Measurements from ENCODE around the gene APBB2. TPM values are rescaled to one million over a fixed set of nuclear protein-coding genes. Genes with fewer than 3 reads are reported as not detected.

Gene APBB2
- total and polyA plus RNA-seq, 10 of the 15 experiments (the other 5 are each of a cell fraction or from before 2014, with no cell fraction given), result 2.7 to 24.6 (median 19.0) TPM

DNA sequence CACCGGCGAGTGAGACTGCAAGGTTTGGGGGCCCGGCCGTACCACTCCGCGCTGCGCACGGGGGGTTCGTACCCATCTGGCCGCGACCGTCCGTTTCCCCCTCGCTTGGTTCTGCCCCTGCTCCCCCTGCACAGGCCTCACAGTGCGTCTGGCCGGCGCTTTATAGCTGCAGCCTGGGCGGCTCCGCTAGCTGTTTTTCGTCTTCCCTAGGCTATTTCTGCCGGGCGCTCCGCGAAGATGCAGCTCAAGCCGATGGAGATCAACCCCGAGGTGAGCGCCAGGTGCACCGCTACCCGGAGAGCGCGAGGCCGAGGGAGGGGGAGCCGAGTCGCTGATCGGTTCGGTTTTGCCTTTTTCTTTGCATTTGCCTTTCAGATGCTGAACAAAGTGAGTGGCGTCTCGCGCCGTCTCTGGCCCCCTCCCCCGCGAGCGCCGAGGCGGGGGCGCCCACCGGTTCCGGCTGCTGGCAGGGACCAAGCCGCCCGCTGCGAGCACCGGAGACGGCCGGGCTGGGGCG, 42.5 kb upstream of the APBB2 start, which contains the start of gene UCHL1:
TSS of gene UCHL1 (plus strand) at position 189 of the 517 bp plus-strand sequence. CDS start at position 238, 49 bp downstream.
- RAD21 ChIA-PET (ENCODE audit: unreplicated experiment), result no interaction called here
- intact Hi-C loops (cut with micrococcal nuclease; ENCODE audit: unreplicated experiment) (no loop called here), in situ Hi-C loops (cut with MboI) (no loop called here)
- no peak within 1 kb of the TSS for H3K27ac ChIP-seq (ENCODE audit: control insufficient read depth, insufficient read depth)
- H3K4me3 ChIP-seq, result peak within 1 kb of the TSS; percentile 67
- SMC1A ChIA-PET (ENCODE audit: uncharacterized antibody, unreplicated experiment), result no interaction called here
- POLR2A ChIA-PET, result interaction anchor here (0.5 kb wide), 1 partner anchor 20 kb away, joined by 4 read pairs; no protein-coding TSS in a partner anchor
- WGBS (ENCODE audit: insufficient coverage, insufficient replicate concordance, low lambda C conversion rate, missing lambda C conversion rate), result 8% methylated on average over 55 of the region's 55 CpGs
- no peaks in the 10 kb centered on the region for H3K79me2 ChIP-seq (ENCODE audit: control insufficient read depth, insufficient read depth, low read length)
- no peaks in the 10 kb centered on the region for H3K9me3 ChIP-seq (replicated peaks; ENCODE audit: control insufficient read depth, insufficient read depth, low read length)
- DNase-seq (ENCODE audit: low read depth, low spot score), result no peak
- ATAC-seq, result no peak; the same call in 2 of the 3 replicates
- peaks cover 3% of the 10 kb centered on the region; the same call in 1 of the 2 replicates for H3K4me1 ChIP-seq (ENCODE audit: control insufficient read depth, insufficient read depth, low read length)
- FAIRE-seq, result no peak
- H3K27me3 ChIP-seq (replicated peaks in 1 of 2; ENCODE audit: control insufficient read depth in 2 of 2, insufficient read depth in 2 of 2, low read length in 1 of 2), result peaks cover 1 to 11% of the 10 kb centered on the region in 2 experiments
- BruUV-seq (replicated peaks), result no TSS peak
- CTCF ChIA-PET, result interaction anchor here (1.3 kb wide), 1 partner anchor 329 kb away, joined by 3 read pairs; no protein-coding TSS in a partner anchor
- no peaks in the 10 kb centered on the region for H4K20me1 ChIP-seq (ENCODE audit: control insufficient read depth, insufficient read depth)
- H3K36me3 ChIP-seq (ENCODE audit: control insufficient read depth in 2 of 2, insufficient read depth in 2 of 2, low read length in 1 of 2), result no peaks in the 10 kb centered on the region
- H3K9ac ChIP-seq (ENCODE audit: control insufficient read depth, insufficient read depth, low read length), result peak within 1 kb of the TSS; percentile 58; the same call in 1 of the 2 replicates
- H3K4me2 ChIP-seq (ENCODE audit: control insufficient read depth, insufficient read depth), result peak within 1 kb of the TSS; percentile 52
- peak within 1 kb of the TSS; percentile 68 for H2AFZ ChIP-seq (ENCODE audit: control insufficient read depth, low read depth, low read length)
- TF ChIP-seq, protein P1, sequence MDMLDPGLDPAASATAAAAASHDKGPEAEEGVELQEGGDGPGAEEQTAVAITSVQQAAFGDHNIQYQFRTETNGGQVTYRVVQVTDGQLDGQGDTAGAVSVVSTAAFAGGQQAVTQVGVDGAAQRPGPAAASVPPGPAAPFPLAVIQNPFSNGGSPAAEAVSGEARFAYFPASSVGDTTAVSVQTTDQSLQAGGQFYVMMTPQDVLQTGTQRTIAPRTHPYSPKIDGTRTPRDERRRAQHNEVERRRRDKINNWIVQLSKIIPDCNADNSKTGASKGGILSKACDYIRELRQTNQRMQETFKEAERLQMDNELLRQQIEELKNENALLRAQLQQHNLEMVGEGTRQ (IDR thresholded peaks at IDR 0.05; ENCODE audit: borderline replicate concordance, low read depth, low read length), result no peak
- no peak for TF ChIP-seq JUNB (IDR thresholded peaks at IDR 0.05)
- no peak for TF ChIP-seq JUND (IDR thresholded peaks at IDR 0.05; ENCODE audit: low read depth, low read length)
- TF ChIP-seq NFYB (IDR thresholded peaks at IDR 0.05; ENCODE audit: insufficient read depth, low read depth, low read length), result no peak
- no peak for TF ChIP-seq ZNF24 (IDR thresholded peaks at IDR 0.05)
- peak; percentile 86 for TF ChIP-seq POLR2A (IDR thresholded peaks at IDR 0.05; ENCODE audit: low read depth, low read length)
- peak; percentile 32; the same call in 1 of the 2 replicates for TF ChIP-seq TAF1 (IDR thresholded peaks at IDR 0.05; ENCODE audit: borderline replicate concordance, low read depth, low read length)
- no peak for TF ChIP-seq DPF2 (IDR thresholded peaks at IDR 0.05)
- TF ChIP-seq, protein P2, sequence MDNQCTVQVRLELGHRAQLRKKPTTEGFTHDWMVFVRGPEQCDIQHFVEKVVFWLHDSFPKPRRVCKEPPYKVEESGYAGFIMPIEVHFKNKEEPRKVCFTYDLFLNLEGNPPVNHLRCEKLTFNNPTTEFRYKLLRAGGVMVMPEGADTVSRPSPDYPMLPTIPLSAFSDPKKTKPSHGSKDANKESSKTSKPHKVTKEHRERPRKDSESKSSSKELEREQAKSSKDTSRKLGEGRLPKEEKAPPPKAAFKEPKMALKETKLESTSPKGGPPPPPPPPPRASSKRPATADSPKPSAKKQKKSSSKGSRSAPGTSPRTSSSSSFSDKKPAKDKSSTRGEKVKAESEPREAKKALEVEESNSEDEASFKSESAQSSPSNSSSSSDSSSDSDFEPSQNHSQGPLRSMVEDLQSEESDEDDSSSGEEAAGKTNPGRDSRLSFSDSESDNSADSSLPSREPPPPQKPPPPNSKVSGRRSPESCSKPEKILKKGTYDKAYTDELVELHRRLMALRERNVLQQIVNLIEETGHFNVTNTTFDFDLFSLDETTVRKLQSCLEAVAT (IDR thresholded peaks at IDR 0.05), result no peak
- TF ChIP-seq NR2C2 (IDR thresholded peaks at IDR 0.05; ENCODE audit: borderline replicate concordance, control insufficient read depth, insufficient read length, low read depth), result no peak
- TF ChIP-seq KLF5 (IDR thresholded peaks at IDR 0.05; ENCODE audit: partially characterized antibody), result no peak
- no peak for TF ChIP-seq MEF2B (IDR thresholded peaks at IDR 0.05; ENCODE audit: partially characterized antibody, poor library complexity, severe bottlenecking)
- TF ChIP-seq BMI1 (IDR thresholded peaks at IDR 0.05; ENCODE audit: borderline replicate concordance), result no peak
- TF ChIP-seq ASH2L (IDR thresholded peaks at IDR 0.05; ENCODE audit: borderline replicate concordance, low read depth), result no peak
- TF ChIP-seq MTA2 (IDR thresholded peaks at IDR 0.05; ENCODE audit: low read depth), result no peak
- no peak for TF ChIP-seq IRF4 (IDR thresholded peaks at IDR 0.05; ENCODE audit: low read depth, low read length)
- TF ChIP-seq ETV6 (conservative IDR thresholded peaks at IDR 0.05 in 1 of 2, IDR thresholded peaks at IDR 0.05 in 1 of 2; ENCODE audit: borderline replicate concordance in 1 of 2, low read depth in 1 of 2), result no peak
- no peak for TF ChIP-seq LARP7 (IDR thresholded peaks at IDR 0.05)
- TF ChIP-seq, protein P3, sequence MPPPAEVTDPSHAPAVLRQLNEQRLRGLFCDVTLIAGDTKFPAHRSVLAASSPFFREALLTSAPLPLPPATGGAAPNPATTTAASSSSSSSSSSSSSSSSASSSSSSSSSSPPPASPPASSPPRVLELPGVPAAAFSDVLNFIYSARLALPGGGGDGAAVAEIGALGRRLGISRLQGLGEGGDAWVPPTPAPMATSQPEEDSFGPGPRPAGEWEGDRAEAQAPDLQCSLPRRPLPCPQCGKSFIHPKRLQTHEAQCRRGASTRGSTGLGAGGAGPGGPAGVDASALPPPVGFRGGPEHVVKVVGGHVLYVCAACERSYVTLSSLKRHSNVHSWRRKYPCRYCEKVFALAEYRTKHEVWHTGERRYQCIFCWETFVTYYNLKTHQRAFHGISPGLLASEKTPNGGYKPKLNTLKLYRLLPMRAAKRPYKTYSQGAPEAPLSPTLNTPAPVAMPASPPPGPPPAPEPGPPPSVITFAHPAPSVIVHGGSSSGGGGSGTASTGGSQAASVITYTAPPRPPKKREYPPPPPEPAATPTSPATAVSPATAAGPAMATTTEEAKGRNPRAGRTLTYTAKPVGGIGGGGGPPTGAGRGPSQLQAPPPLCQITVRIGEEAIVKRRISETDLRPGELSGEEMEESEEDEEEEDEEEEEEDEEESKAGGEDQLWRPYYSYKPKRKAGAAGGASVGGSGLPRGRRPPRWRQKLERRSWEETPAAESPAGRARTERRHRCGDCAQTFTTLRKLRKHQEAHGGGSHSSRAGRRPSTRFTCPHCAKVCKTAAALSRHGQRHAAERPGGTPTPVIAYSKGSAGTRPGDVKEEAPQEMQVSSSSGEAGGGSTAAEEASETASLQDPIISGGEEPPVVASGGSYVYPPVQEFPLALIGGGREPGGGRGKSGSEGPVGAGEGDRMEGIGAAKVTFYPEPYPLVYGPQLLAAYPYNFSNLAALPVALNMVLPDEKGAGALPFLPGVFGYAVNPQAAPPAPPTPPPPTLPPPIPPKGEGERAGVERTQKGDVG (CRISPR knock-in tag; IDR thresholded peaks at IDR 0.05), result no peak
- TF ChIP-seq MTA3 (IDR thresholded peaks at IDR 0.05; ENCODE audit: borderline replicate concordance, low read length), result no peak
- no peak for TF ChIP-seq KDM1A (IDR thresholded peaks at IDR 0.05; ENCODE audit: borderline replicate concordance)
